ENCODE results near the gene EPG5. TPM values are rescaled to one million over a fixed set of nuclear protein-coding genes. Genes with fewer than 3 reads are reported as not detected.
A peak's percentile ranks its signal among the peaks of the same experiment; 100 is the strongest.

EPG5 gene
- polyA plus RNA-seq, 1 donor from 2014 or later, result 18.0 TPM

DNA sequence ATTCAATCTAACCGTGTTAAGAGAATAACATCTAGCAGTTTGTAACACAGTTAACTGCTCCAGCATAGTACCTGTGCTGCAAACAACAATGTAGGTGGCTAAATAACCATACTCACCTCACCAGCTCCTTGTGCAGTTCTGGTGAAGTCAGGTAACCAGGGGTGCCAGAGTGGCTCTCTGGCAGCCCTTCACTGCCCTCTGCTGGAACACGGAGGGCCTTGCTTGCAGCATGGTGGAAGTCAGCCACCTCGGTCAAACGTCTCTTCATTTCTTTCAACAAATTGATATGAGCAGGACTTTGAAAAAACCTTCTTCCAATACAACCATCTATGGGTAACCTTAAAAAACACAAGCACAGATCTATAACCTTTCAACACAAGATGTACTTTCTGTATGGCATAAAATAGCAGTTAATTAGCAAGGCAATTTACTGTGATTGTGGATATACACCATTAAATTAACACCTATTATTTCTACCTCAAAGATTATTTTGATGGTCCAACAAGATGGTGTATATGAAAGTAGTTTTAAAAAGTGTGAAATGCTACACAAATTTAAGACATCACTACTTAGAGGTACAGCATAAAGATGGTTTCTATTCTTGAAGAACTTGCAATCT lies 56.6 kb downstream of the EPG5 start:
- TF ChIP-seq, protein P1, sequence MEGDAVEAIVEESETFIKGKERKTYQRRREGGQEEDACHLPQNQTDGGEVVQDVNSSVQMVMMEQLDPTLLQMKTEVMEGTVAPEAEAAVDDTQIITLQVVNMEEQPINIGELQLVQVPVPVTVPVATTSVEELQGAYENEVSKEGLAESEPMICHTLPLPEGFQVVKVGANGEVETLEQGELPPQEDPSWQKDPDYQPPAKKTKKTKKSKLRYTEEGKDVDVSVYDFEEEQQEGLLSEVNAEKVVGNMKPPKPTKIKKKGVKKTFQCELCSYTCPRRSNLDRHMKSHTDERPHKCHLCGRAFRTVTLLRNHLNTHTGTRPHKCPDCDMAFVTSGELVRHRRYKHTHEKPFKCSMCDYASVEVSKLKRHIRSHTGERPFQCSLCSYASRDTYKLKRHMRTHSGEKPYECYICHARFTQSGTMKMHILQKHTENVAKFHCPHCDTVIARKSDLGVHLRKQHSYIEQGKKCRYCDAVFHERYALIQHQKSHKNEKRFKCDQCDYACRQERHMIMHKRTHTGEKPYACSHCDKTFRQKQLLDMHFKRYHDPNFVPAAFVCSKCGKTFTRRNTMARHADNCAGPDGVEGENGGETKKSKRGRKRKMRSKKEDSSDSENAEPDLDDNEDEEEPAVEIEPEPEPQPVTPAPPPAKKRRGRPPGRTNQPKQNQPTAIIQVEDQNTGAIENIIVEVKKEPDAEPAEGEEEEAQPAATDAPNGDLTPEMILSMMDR (IDR thresholded peaks at IDR 0.05; ENCODE audit: poor library complexity, severe bottlenecking), result peak; percentile 68
- TF ChIP-seq SMC3 (conservative IDR thresholded peaks at IDR 0.05; ENCODE audit: poor library complexity) (peak; percentile 75), RAD21 (conservative IDR thresholded peaks at IDR 0.05) (peak; percentile 71), MXI1 (conservative IDR thresholded peaks at IDR 0.05; ENCODE audit: poor library complexity, severe bottlenecking) (no peak)
- Histone ChIP-seq H3K9ac (ENCODE audit: low read length) (no peak overlapping the region), H2AFZ (ENCODE audit: low read depth, low read length) (no peak overlapping the region), H3K4me3 (ENCODE audit: low read length) (no peak overlapping the region), H3K36me3 (ENCODE audit: insufficient read depth, low read length) (no peaks in the 10 kb centered on the region), H4K20me1 (ENCODE audit: insufficient read depth) (no peaks in the 10 kb centered on the region), H3K9me3 (ENCODE audit: low read length) (no peaks in the 10 kb centered on the region), H3K79me2 (replicated peaks; ENCODE audit: insufficient read depth, low read length) (no peaks in the 10 kb centered on the region), H3K4me2 (ENCODE audit: low read length) (no peak overlapping the region), H3K27ac (ENCODE audit: low read length) (no peak overlapping the region), H3K9me2 (ENCODE audit: insufficient read depth, low read length) (no peaks in the 10 kb centered on the region), H3F3A (ENCODE audit: insufficient read depth, low read length, poor library complexity, severe bottlenecking) (no peaks in the 10 kb centered on the region), H3K27me3 (ENCODE audit: insufficient read depth, low read depth, low read length) (no peaks in the 10 kb centered on the region)

DNA sequence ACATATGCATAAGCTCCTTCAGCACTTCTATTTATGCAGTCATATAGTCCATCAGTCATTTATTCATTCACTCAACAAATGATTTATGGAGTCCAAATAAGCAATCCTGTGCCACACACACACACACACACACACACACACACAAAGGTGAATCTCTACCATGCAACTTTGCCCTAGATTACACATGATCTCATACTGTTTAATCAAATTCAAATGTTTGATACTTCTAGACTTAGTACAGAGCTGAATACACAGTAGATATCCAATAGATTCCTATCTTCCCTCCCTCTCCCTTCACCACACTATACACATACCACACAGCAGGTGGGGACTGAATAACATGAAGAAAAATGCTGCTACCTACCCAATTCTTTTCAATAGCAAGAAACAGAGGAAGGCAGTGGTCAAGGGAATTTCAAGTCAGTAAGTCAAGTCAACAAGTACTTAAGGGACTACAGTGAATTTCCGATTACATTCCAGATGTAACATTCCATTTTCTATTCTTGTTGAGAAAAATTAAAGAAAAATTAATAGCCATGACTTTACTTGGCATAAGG lies 65.4 kb downstream of the EPG5 start:
- Histone ChIP-seq H3K9me2 (ENCODE audit: insufficient read depth, low read length) (no peaks in the 10 kb centered on the region), H3K4me2 (ENCODE audit: low read length) (no peak overlapping the region), H3K4me3 (ENCODE audit: low read length) (no peak overlapping the region), H3K9ac (ENCODE audit: low read length) (no peak overlapping the region), H3K79me2 (replicated peaks; ENCODE audit: insufficient read depth, low read length) (no peaks in the 10 kb centered on the region), H3K27me3 (ENCODE audit: insufficient read depth, low read depth, low read length) (no peaks in the 10 kb centered on the region), H3F3A (ENCODE audit: insufficient read depth, low read length, poor library complexity, severe bottlenecking) (no peaks in the 10 kb centered on the region), H3K27ac (ENCODE audit: low read length) (no peak overlapping the region), H3K9me3 (ENCODE audit: low read length) (no peaks in the 10 kb centered on the region), H2AFZ (ENCODE audit: low read depth, low read length) (no peak overlapping the region), H3K36me3 (ENCODE audit: insufficient read depth, low read length) (peaks cover 4% of the 10 kb centered on the region), H4K20me1 (ENCODE audit: insufficient read depth) (no peaks in the 10 kb centered on the region)
- TF ChIP-seq RAD21 (conservative IDR thresholded peaks at IDR 0.05), result no peak
- no peak for TF ChIP-seq POLR2AphosphoS5 (IDR thresholded peaks at IDR 0.05)
- no peak for TF ChIP-seq TAF1 (IDR thresholded peaks at IDR 0.05; ENCODE audit: low read depth)
- TF ChIP-seq, protein P1 (IDR thresholded peaks at IDR 0.05; ENCODE audit: poor library complexity, severe bottlenecking), result no peak
- TF ChIP-seq MXI1 (conservative IDR thresholded peaks at IDR 0.05; ENCODE audit: poor library complexity, severe bottlenecking), result no peak
- TF ChIP-seq SMC3 (conservative IDR thresholded peaks at IDR 0.05; ENCODE audit: poor library complexity), result no peak
- no peak for TF ChIP-seq EZH2 (IDR thresholded peaks at IDR 0.05; ENCODE audit: borderline replicate concordance, insufficient read depth, low read length, poor library complexity, severe bottlenecking)

DNA sequence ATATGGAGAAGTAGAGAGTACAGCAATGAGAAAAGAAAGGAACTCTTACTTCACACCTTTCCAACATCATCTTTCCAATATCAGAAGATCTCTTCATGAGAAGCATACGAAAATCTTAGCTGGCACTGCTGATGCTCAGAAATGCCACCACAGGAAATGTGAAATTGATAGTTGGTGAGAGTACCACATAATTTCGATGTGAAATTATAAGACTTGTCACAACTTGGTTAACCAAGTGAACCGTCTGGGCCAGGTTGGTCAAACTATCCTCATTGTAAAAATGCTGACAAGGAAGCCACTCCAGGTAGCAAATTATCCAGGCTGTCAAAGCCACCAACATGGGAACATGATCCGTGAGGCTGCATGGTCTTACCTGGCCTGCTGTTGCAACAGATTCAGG lies 66.5 kb downstream of the EPG5 start:
- Histone ChIP-seq H3K27ac (ENCODE audit: low read length) (no peak overlapping the region), H3K9me3 (ENCODE audit: low read length) (no peaks in the 10 kb centered on the region), H3K4me2 (ENCODE audit: low read length) (no peak overlapping the region), H3K79me2 (replicated peaks; ENCODE audit: insufficient read depth, low read length) (no peaks in the 10 kb centered on the region), H4K20me1 (ENCODE audit: insufficient read depth) (no peaks in the 10 kb centered on the region), H3K9me2 (ENCODE audit: insufficient read depth, low read length) (no peaks in the 10 kb centered on the region), H3F3A (ENCODE audit: insufficient read depth, low read length, poor library complexity, severe bottlenecking) (no peaks in the 10 kb centered on the region), H2AFZ (ENCODE audit: low read depth, low read length) (no peak overlapping the region), H3K36me3 (ENCODE audit: insufficient read depth, low read length) (peaks cover 4% of the 10 kb centered on the region), H3K27me3 (ENCODE audit: insufficient read depth, low read depth, low read length) (no peaks in the 10 kb centered on the region), H3K4me3 (ENCODE audit: low read length) (no peak overlapping the region), H3K9ac (ENCODE audit: low read length) (no peak overlapping the region)
- TF ChIP-seq MXI1 (conservative IDR thresholded peaks at IDR 0.05; ENCODE audit: poor library complexity, severe bottlenecking) (no peak), POLR2AphosphoS5 (IDR thresholded peaks at IDR 0.05) (no peak), EZH2 (IDR thresholded peaks at IDR 0.05; ENCODE audit: borderline replicate concordance, insufficient read depth, low read length, poor library complexity, severe bottlenecking) (no peak), EP300 (conservative IDR thresholded peaks at IDR 0.05; ENCODE audit: poor library complexity, severe bottlenecking) (no peak), SMC3 (conservative IDR thresholded peaks at IDR 0.05; ENCODE audit: poor library complexity) (no peak)
- TF ChIP-seq, protein P1 (IDR thresholded peaks at IDR 0.05; ENCODE audit: poor library complexity, severe bottlenecking), result no peak
